Tongue (tissue), 2 donors: ENCODE data around the gene INO80E. TPM values are rescaled to one million over a fixed set of nuclear protein-coding genes. Genes with fewer than 3 reads are reported as not detected.

ENCODE experiments used
- DNase-seq: peaks from one replicate; pipeline ENCODE4 v3.0.0-alpha.2; 2015
- total RNA-seq: library from RNA; depleted of rRNA; stranded (reverse); fragments of >200 nt; gene quantifications from one replicate; pipeline ENCODE4 v1.2.3, GENCODE V29; 2014

The INO80E gene
- total RNA-seq, 1 donor from 2014 or later, result 38.1 TPM

- DNase-seq, result no peak
Observed at GRCh38 chr16:29993191-29993902, 2.7 kb upstream of the INO80E start.

DNA sequence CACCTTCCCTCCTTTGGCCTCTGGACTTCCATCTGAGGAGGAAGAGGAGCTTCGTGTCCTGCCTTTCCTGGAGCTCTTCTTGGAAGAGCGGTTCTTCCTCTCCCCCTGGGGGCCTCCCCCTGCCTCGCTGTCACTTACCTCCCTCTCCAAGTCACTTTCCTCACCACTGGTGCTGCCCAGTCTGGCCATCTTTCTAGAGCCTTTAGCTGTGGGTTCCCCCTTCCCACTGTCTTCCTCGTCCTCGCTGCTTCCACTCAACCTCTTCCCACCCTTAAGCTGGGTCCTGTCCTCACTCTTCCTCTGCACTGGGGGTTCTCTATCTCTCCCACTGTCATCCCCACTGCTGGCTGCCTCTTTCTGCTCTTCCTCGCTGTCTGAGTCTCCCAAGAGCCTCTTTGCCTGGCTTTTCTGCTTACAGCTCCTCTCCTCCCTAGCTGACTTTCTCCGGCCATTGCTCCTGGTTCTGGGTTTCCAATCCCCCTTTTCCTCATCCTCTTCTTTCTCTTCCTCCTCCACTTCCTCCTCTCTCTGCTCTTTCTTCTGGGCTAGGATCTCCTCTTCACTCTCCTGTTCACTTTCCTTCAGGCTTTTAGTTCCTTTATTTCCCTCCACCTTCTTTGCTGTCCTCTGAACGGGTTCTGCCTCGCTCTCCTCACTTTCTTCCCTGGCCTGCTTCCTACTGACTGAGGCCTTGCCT, 2.0 kb upstream of the INO80E start:
- DNase-seq, result no peak

- DNase-seq, result no peak
Observed at GRCh38 chr16:29994600-29995323, 1.3 kb upstream of the INO80E start.

DNA sequence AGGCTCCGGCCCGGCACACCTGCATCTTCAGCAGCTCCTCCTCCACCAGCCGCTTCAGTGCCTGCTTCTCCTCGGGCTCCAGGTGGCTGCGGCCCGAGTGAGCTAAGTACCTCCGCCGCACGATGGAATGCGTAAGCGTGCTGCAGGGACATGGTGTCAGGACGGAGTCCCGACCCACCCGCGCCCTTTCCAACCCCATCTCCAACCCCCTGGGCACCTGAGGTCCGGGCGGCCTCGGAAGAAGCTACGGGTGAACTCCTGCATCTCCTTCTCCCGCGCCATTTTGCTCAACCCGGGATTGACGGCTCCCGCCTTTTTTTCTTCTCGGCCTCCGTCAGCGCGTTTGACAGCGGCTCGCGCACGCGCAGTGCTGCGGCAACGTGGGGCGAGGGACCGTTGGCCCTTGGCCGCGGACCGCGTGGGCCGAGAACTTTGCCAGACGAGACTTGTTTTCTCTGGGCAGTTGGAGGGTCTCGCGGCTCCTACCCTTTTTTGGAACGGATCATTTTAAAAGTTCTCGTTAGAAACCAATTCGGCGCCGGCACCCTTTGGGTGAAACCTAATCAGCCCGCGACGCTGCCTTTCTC, 624 bp upstream of the INO80E start, which contains the start of gene HIRIP3:
Gene HIRIP3, minus strand, starts transcription at position 294 of the 587 bp plus-strand sequence. Its CDS starts 12 bp downstream, at position 282.
- peak; percentile 94 for DNase-seq

GRCh38 chr16:29996766-29997250, 767 bp downstream of the INO80E start:
- DNase-seq, result no peak

- no peak for DNase-seq
Observed at GRCh38 chr16:29999605-30000004, 3.6 kb downstream of the INO80E start.

DNA sequence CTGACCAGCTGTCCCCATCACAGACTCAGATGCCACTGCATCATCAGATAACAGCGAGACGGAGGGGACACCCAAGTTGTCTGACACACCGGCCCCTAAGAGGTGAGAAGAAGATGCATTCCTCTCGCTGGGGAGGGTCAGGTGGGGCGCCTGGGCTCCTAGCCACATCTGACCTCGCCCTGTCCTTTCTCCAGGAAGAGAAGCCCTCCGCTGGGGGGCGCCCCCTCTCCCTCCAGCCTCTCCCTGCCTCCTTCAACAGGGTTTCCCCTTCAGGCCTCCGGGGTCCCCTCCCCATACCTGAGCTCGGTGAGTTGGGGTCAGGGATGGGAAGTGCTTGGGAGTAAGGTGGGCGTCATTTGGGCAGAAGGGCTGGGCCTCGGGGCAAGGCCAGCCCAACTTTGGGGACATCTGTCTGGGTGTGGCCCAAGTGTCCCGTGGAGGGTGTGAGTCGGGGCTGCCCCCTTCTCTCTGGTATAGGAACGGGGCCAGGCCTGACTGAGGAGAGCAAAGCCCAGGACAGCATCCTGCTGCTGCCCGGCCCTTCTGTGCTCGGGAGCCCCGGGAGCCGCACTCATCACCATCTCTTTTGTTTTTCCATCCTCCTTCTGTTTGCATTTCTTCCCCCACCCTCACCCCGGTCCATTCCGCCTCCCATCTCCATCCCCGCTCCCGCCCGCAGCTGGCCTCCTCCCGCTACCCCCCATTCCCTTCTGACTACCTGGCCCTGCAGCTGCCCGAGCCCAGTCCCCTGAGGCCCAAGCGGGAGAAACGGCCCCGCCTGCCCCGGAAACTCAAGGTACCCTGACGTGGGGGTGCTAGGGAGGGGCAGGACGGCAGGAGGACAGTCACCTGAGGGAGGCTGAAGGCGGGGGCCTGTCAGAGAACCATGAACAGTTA, 4.9 kb downstream of the INO80E start:
- no peak for DNase-seq

- DNase-seq, result no peak
Observed at GRCh38 chr16:30002614-30003346, 6.7 kb downstream of the INO80E start.

GRCh38 chr16:30003670-30004423, 7.8 kb downstream of the INO80E start:
- no peak for DNase-seq

GRCh38 chr16:30004424-30004776, 8.4 kb downstream of the INO80E start:
- no peak for DNase-seq

GRCh38 chr16:30004811-30005242, 8.8 kb downstream of the INO80E start:
- DNase-seq, result no peak

GRCh38 chr16:30005341-30006094, 9.5 kb downstream of the INO80E start:
- peak; percentile 51 for DNase-seq

- no peak for DNase-seq
Observed at GRCh38 chr16:30006095-30006473, 10.0 kb downstream of the INO80E start.

GRCh38 chr16:30006659-30007377, 10.8 kb downstream of the INO80E start:
- no peak for DNase-seq

DNA sequence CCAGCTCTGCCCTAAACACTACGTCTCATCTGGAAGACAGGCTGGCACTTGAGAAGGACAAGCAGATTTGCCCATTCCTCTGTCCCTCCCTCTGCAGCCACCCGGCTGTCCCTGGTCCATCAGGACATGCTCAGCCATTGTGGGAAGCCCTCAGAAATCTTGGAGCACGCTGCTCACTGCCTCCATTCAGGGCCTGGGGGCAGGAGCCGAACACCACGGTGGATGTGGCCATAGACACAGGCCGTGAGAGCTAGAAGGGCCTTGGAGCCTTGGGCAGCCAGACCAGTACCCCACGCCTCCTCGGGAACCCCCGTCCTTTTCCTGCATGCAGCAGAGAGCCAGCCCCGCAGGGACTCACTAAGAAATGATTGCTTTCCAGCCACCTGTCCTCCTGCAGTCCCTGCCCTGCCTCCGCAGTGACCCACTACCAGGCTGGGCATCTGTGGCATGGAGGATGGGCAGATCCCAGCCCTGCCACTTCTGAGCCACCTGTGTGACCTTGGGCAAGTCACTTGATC, 11.4 kb downstream of the INO80E start:
- DNase-seq, result no peak

DNA sequence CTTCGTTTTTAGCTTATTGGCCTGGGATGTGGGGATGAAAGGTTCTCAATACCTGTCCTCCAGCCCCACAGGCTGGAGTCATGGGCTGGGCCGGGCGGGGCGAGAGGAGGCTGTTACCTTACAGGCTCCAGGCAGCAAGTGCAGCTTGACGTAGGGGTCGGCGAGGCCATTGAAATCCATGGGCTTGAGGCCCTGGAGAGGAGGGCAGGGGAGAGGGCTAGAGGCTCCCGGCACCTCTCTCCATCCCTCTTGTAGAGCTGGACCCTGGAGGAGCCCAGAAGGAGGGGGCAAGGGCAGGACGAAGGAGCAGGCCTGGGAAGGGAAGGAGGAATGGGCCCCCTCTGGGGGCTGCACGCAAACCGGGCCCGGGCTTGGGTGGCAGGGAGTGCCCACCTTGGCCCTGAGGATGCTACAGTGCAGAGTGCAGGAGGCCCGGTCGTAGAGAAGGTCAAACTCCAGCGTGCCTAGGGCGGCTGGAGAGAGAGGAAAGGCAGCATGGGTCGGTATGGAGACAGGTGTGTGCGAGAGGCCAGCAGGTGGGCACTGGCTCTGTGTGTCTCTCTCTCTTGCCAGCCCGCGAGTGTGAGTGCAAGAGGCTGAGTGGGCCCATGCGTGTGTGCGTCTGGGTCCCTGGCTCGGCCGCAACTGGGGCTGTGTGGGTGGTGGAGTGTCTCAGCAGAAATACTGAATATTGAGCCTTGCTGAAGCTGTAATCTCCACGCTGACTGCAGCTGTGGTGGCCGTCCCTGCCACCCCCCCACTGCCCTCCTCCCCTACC, 13.2 kb downstream of the INO80E start:
- DNase-seq, result no peak
